H9 (cell line): Measurements from ENCODE around the gene FBRSL1. TPM values are rescaled to one million over a fixed set of nuclear protein-coding genes. Genes with fewer than 3 reads are reported as not detected.

Experiments used
- DNase-seq: peaks from one replicate; pipeline ENCODE4 v3.0.0-alpha.2; 2017
- H2AFZ ChIP-seq: one replicate; pipeline ENCODE4 v1.6.1; 2013; ENCODE audit warnings: mild to moderate bottlenecking, low read length, control low read depth, moderate library complexity
- H2AK5ac ChIP-seq: 2 replicates; pipeline ENCODE4 v1.6.1; 2013; ENCODE audit warnings: low read length, control low read depth, mixed read lengths; ENCODE audit not compliant: insufficient read length
- H2BK120ac ChIP-seq: one replicate; pipeline ENCODE4 v1.6.1; 2013; ENCODE audit warnings: low read depth, mild to moderate bottlenecking, low read length, control low read depth, inconsistent platforms; ENCODE audit not compliant: poor library complexity, severe bottlenecking
- H2BK12ac ChIP-seq: 2 replicates; pipeline ENCODE4 v1.6.1; 2013; ENCODE audit warnings: low read length, control low read depth, mixed read lengths, low read depth; ENCODE audit not compliant: insufficient read length
- H2BK15ac ChIP-seq: 2 replicates; pipeline ENCODE4 v1.6.1; 2013; ENCODE audit warnings: low read depth, low read length, control low read depth
- H2BK20ac ChIP-seq: one replicate; pipeline ENCODE4 v1.6.1; 2013; ENCODE audit warnings: low read depth, mild to moderate bottlenecking, low read length, control low read depth, inconsistent platforms; ENCODE audit not compliant: poor library complexity, severe bottlenecking
- H2BK5ac ChIP-seq: 2 replicates; pipeline ENCODE4 v1.6.1; 2013; ENCODE audit warnings: low read length, control low read depth, mixed read lengths; ENCODE audit not compliant: insufficient read length
- H3K14ac ChIP-seq: 2 replicates; pipeline ENCODE4 v1.6.1; 2013; ENCODE audit warnings: low read length, control low read depth; ENCODE audit not compliant: insufficient read depth
- H3K18ac ChIP-seq: 2 replicates; pipeline ENCODE4 v1.6.1; 2013; ENCODE audit warnings: low read depth, mild to moderate bottlenecking, mixed read lengths, low read length, control low read depth; ENCODE audit not compliant: insufficient read length
- H3K23ac ChIP-seq: 2 replicates; pipeline ENCODE4 v1.6.1; 2013; ENCODE audit warnings: low read length, control low read depth, mixed read lengths, low read depth; ENCODE audit not compliant: insufficient read length
- H3K23me2 ChIP-seq: 2 replicates; pipeline ENCODE4 v1.6.1; 2013; ENCODE audit warnings: low read depth, mild to moderate bottlenecking, mixed read lengths, low read length, control low read depth; ENCODE audit not compliant: insufficient read length, poor library complexity, severe bottlenecking
- H3K27ac ChIP-seq: 2 replicates; pipeline ENCODE4 v1.5.1; 2013; ENCODE audit warnings: low read length, control low read depth, mixed read lengths, low read depth; ENCODE audit not compliant: insufficient read length
- H3K27me3 ChIP-seq: 2 replicates; pipeline ENCODE4 v1.6.1; 2013; ENCODE audit warnings: low read length, control low read depth, inconsistent platforms; ENCODE audit not compliant: insufficient read depth
- H3K4ac ChIP-seq: 2 replicates; pipeline ENCODE4 v1.6.1; 2013; ENCODE audit warnings: low read depth, mild to moderate bottlenecking, control low read depth, inconsistent platforms, low read length, moderate library complexity
- H3K4me1 ChIP-seq: 2 replicates; pipeline ENCODE4 v1.6.1; 2013; ENCODE audit warnings: low read length, control low read depth, inconsistent platforms; ENCODE audit not compliant: insufficient read depth
- H3K4me2 ChIP-seq: 2 replicates; pipeline ENCODE4 v1.6.1; 2013; ENCODE audit warnings: low read length, control low read depth, mixed read lengths; ENCODE audit not compliant: insufficient read length, insufficient read depth
- H3K56ac ChIP-seq: 2 replicates; pipeline ENCODE4 v1.6.1; 2013; ENCODE audit warnings: low read depth, mild to moderate bottlenecking, mixed read lengths, low read length, control low read depth; ENCODE audit not compliant: insufficient read length
- H3K79me1 ChIP-seq: 2 replicates; pipeline ENCODE4 v1.6.1; 2013; ENCODE audit warnings: low read depth, mild to moderate bottlenecking, moderate library complexity, low read length, control low read depth, inconsistent platforms; ENCODE audit not compliant: insufficient read depth, poor library complexity, severe bottlenecking
- H3K79me2 ChIP-seq: 2 replicates; pipeline ENCODE4 v1.6.1; 2013; ENCODE audit warnings: low read length, control low read depth, inconsistent platforms; ENCODE audit not compliant: insufficient read depth
- H3K9ac ChIP-seq: 2 replicates; pipeline ENCODE4 v1.6.1; 2013; ENCODE audit warnings: low read length, control low read depth, mixed read lengths; ENCODE audit not compliant: insufficient read length; ENCODE audit errors: extremely low read depth
- H3K9me3 ChIP-seq: one replicate; pipeline ENCODE4 v1.6.1; 2013; ENCODE audit warnings: low read depth, low read length, inconsistent platforms; ENCODE audit not compliant: control insufficient read depth
- H3T11ph ChIP-seq: one replicate; pipeline ENCODE4 v1.6.1; 2013; ENCODE audit warnings: mild to moderate bottlenecking, low read length, control low read depth, inconsistent platforms
- H4K20me1 ChIP-seq: one replicate; pipeline ENCODE4 v1.6.1; 2013; ENCODE audit not compliant: control insufficient read depth, insufficient read length, insufficient read depth
- H4K5ac ChIP-seq: 2 replicates; pipeline ENCODE4 v1.6.1; 2013; ENCODE audit warnings: low read depth, mild to moderate bottlenecking, mixed read lengths, low read length, control low read depth; ENCODE audit not compliant: insufficient read length
- H4K8ac ChIP-seq: replicated peaks from 2 replicates; pipeline ENCODE4 v1.6.1; 2013; ENCODE audit warnings: low read length, control low read depth, mixed read lengths, low read depth; ENCODE audit not compliant: insufficient read length
- H4K91ac ChIP-seq: 2 replicates; pipeline ENCODE4 v1.6.1; 2013; ENCODE audit warnings: low read depth, mild to moderate bottlenecking, moderate library complexity, mixed read lengths, low read length, control low read depth; ENCODE audit not compliant: insufficient read length
- H3K27ac Mint-ChIP-seq, 3 experiments: 2 replicates in 2 of 3; 3 replicates in 1 of 3; pipeline ENCODE4 v1.8.0; 2020 to 2021; ENCODE audit warnings: mixed read lengths in 3 of 3, mild to moderate bottlenecking in 1 of 3, moderate library complexity in 1 of 3
- H3K27me3 Mint-ChIP-seq: 2 replicates; pipeline ENCODE4 v1.8.0; 2021; ENCODE audit warnings: low read depth, mild to moderate bottlenecking, moderate library complexity, mixed read lengths
- H3K36me3 Mint-ChIP-seq, 3 experiments: 2 replicates in 2 of 3; 3 replicates in 1 of 3; pipeline ENCODE4 v1.8.0; 2020 to 2021; ENCODE audit warnings: low read depth in 3 of 3, mixed read lengths in 3 of 3; ENCODE audit not compliant: insufficient read depth in 1 of 3
- H3K4me1 Mint-ChIP-seq, 2 experiments: 2 replicates each; pipeline ENCODE4 v1.8.0; 2020; ENCODE audit warnings: mixed read lengths in 2 of 2
- H3K4me3 Mint-ChIP-seq, 2 experiments: 2 replicates in 1 of 2; 3 replicates in 1 of 2; pipeline ENCODE4 v1.8.0; 2020 to 2021; ENCODE audit warnings: mild to moderate bottlenecking in 2 of 2, mixed read lengths in 2 of 2, moderate library complexity in 1 of 2
- H3K9me3 Mint-ChIP-seq, 2 experiments: 2 replicates in 1 of 2; 3 replicates in 1 of 2; pipeline ENCODE4 v1.8.0; 2020; ENCODE audit warnings: mild to moderate bottlenecking in 2 of 2, mixed read lengths in 2 of 2, moderate library complexity in 1 of 2
- CTCF ChIP-seq: fragments of 200-600 bp; sonication (generic); conservative IDR thresholded peaks from 3 replicates; pipeline ENCODE4 v1.8.0; 2021; ENCODE audit warnings: antibody characterized with exemption, mild to moderate bottlenecking
- WGBS: extraction: QIAGEN DNeasy Blood & Tissue Kit; methylation state at CpG from one replicate; pipeline ENCODE4 v1.1.7; 2013; ENCODE audit warnings: missing lambda C conversion rate, low lambda C conversion rate, mixed read lengths; ENCODE audit not compliant: insufficient read length; ENCODE audit errors: extremely low coverage; 5-methylcytosine and 5-hydroxymethylcytosine counted together
- total RNA-seq: library from RNA; stranded (reverse); gene quantifications from 2 replicates; pipeline ENCODE4 v1.2.1, GENCODE V29; 2021

The FBRSL1 gene
- total RNA-seq, 1 experiment from 2014 or later: 90.8 TPM

GRCh38 chr12:132458846-132459641, 30.9 kb upstream of the FBRSL1 start:
- no peak overlapping the region for H4K5ac ChIP-seq
- H3K18ac ChIP-seq: no peak overlapping the region
- no peak overlapping the region for H2BK12ac ChIP-seq
- H3K79me2 ChIP-seq: no peaks in the 10 kb centered on the region
- no peak overlapping the region for H3K9ac ChIP-seq
- H2BK20ac ChIP-seq: no peak overlapping the region
- no peak overlapping the region for H3K4me2 ChIP-seq
- no peak overlapping the region for H3K27ac Mint-ChIP-seq
- H3K36me3 Mint-ChIP-seq: peaks cover 0 to 9% (median 8%) of the 10 kb centered on the region in 3 experiments; a peak in 6 of 7 replicates
- H3K56ac ChIP-seq: no peak overlapping the region
- no peak overlapping the region for H3K4ac ChIP-seq
- H3K79me1 ChIP-seq: no peaks in the 10 kb centered on the region
- no peak overlapping the region for H3T11ph ChIP-seq
- no peak overlapping the region for H4K91ac ChIP-seq
- no peak overlapping the region for H3K23ac ChIP-seq
- H3K23me2 ChIP-seq: no peaks in the 10 kb centered on the region
- H2BK15ac ChIP-seq: no peak overlapping the region
- no peak overlapping the region for H2AK5ac ChIP-seq
- peaks cover 0 to 10% of the 10 kb centered on the region in 2 experiments; a peak in 2 of 4 replicates for H3K4me1 Mint-ChIP-seq
- DNase-seq: no peak
- no peak overlapping the region for H3K4me3 Mint-ChIP-seq
- no peak for TF ChIP-seq CTCF
- no peaks in the 10 kb centered on the region for H3K9me3 ChIP-seq
- H3K9me3 Mint-ChIP-seq: peaks cover 15 to 16% of the 10 kb centered on the region in 2 experiments; a peak in 4 of 5 replicates
- H3K27me3 Mint-ChIP-seq: peaks cover 30% of the 10 kb centered on the region
- H3K27me3 ChIP-seq: peaks cover 35% of the 10 kb centered on the region; the same call in 1 of the 2 replicates
- no peak overlapping the region for H2AFZ ChIP-seq
- WGBS: no CpG with 5 or more reads among the region's 28 CpGs
- H3K14ac ChIP-seq: no peak overlapping the region; the same call in 1 of the 2 replicates
- no peak overlapping the region for H3K27ac ChIP-seq
- no peak overlapping the region for H4K8ac ChIP-seq
- H2BK120ac ChIP-seq: no peak overlapping the region
- no peaks in the 10 kb centered on the region for H3K4me1 ChIP-seq
- H2BK5ac ChIP-seq: no peak overlapping the region
- H4K20me1 ChIP-seq: no peaks in the 10 kb centered on the region
